ENCODE data around the gene RXRA.

- TF ChIP-seq CTCF (IDR thresholded peaks at IDR 0.05; ENCODE audit: insufficient read depth, low read length, poor library complexity, severe bottlenecking), result no peak
- TF ChIP-seq EZH2phosphoT487 (conservative IDR thresholded peaks at IDR 0.05; ENCODE audit: low read length), result no peak
Observed at GRCh38 chr9:134329576-134329855, 3.3 kb downstream of the RXRA start.

Data from SU-DHL-6 (cell line).